Psoas muscle (tissue), 8 donors: ENCODE results near the gene TGM3. TPM values are rescaled to one million over a fixed set of nuclear protein-coding genes. Genes with fewer than 3 reads are reported as not detected.
"Not testable (repeated sequence)": the region's sequence is repeated elsewhere in the genome, so short reads cannot be mapped to it uniquely, and the experiment has no call there.

Source experiments
- ATAC-seq, 4 donors: fragments of 200-7000 bp; cut with Tn5 transposase; one replicate each; pipeline ENCODE4 v1.9.1; 2020; ENCODE audit warnings: moderate library complexity in 3 of 4, mild to moderate bottlenecking in 2 of 4
- DNase-seq, 2 donors: peaks; one replicate each; pipeline ENCODE4 v3.0.0-alpha.2; 2020
- H3K27ac ChIP-seq: fragments of 200-600 bp; one replicate; pipeline ENCODE4 v1.8.0; 2022
- H3K27me3 ChIP-seq, 3 donors: fragments of 200-600 bp in 1 of 3; one replicate each; pipeline versions ENCODE4 v1.6.1 to v1.8.0; 2013 to 2022; ENCODE audit warnings: low read length in 2 of 3, mild to moderate bottlenecking in 2 of 3, moderate library complexity in 1 of 3; ENCODE audit not compliant: insufficient read depth in 3 of 3
- H3K36me3 ChIP-seq, 2 donors: fragments of 200-600 bp in 1 of 2; one replicate each; pipeline versions ENCODE4 v1.6.1 to v1.8.0; 2013 to 2022; ENCODE audit warnings: low read depth in 1 of 2, mild to moderate bottlenecking in 1 of 2, moderate library complexity in 1 of 2; ENCODE audit not compliant: insufficient read depth in 1 of 2
- H3K4me1 ChIP-seq: fragments of 200-600 bp; one replicate; pipeline ENCODE4 v1.8.0; 2022
- H3K4me3 ChIP-seq: fragments of 200-600 bp; one replicate; pipeline ENCODE4 v1.8.0; 2022; ENCODE audit warnings: mild to moderate bottlenecking
- H3K9me3 ChIP-seq: fragments of 200-600 bp; one replicate; pipeline ENCODE4 v1.8.0; 2022
- WGBS, 3 donors: extraction: QIAGEN DNeasy Blood & Tissue Kit; methylation state at CpG; one replicate each; pipeline versions ENCODE4 v1.1.6 to v1.1.7; 2013; 5-methylcytosine and 5-hydroxymethylcytosine counted together
- intact Hi-C, 2 donors: fragments of 100-400 bp; cut with DNase I; formaldehyde crosslinking; loops; one replicate each; pipeline versions ENCODE4 v1.11.0 to v1.14.2; 2022
- polyA plus RNA-seq, 3 donors: library from polyadenylated mRNA; stranded (reverse); fragments of 200-250 nt; gene quantifications; one replicate each; pipeline ENCODE4 v1.2.3, GENCODE V29; 2013
- total RNA-seq, 4 donors: library from RNA; stranded (reverse); fragmentation: NEBNext Ultra II Directional in 2 of 4; extraction: Animal tissue kit (Norgen Biotek cat#: 25700) in 2 of 4; gene quantifications; one replicate each; pipeline versions ENCODE4 v1.2.1 to v1.2.4, GENCODE V29; 2021 to 2023
- TF ChIP-seq, protein P1 (sequence below): fragments of 200-600 bp; IDR thresholded peaks from one replicate; pipeline ENCODE4 v1.8.0; 2022; ENCODE audit warnings: antibody characterized with exemption
- donor health status: healthy with polysubstance abuse.
- donor health status: DM: no; HTN: no; CAD: no; lungs with moderate emphysema.
- donor health status: Bipolar disorder and iron deficiency.
- donor health status: healthy.
- donor health status: DM: yes; HTN: yes; CAD: no.
- donor health status: DM: no; HTN: no; CAD: no.
- donor health status: DM: no; HTN: no; CAD: no.
- donor health status: DM: yes; HTN: yes; CAD: no.

The TGM3 gene
- total and polyA plus RNA-seq, 7 donors: 0.07 to 0.14 (median 0.11) TPM; not detected in 4

- TF ChIP-seq, protein P1, sequence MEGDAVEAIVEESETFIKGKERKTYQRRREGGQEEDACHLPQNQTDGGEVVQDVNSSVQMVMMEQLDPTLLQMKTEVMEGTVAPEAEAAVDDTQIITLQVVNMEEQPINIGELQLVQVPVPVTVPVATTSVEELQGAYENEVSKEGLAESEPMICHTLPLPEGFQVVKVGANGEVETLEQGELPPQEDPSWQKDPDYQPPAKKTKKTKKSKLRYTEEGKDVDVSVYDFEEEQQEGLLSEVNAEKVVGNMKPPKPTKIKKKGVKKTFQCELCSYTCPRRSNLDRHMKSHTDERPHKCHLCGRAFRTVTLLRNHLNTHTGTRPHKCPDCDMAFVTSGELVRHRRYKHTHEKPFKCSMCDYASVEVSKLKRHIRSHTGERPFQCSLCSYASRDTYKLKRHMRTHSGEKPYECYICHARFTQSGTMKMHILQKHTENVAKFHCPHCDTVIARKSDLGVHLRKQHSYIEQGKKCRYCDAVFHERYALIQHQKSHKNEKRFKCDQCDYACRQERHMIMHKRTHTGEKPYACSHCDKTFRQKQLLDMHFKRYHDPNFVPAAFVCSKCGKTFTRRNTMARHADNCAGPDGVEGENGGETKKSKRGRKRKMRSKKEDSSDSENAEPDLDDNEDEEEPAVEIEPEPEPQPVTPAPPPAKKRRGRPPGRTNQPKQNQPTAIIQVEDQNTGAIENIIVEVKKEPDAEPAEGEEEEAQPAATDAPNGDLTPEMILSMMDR: no peak
- H3K4me1 ChIP-seq: no peaks in the 10 kb centered on the region
- intact Hi-C loops: no loop called here
- H3K4me3 ChIP-seq: no peak overlapping the region
- H3K27me3 ChIP-seq: no peaks in the 10 kb centered on the region
- H3K9me3 ChIP-seq: no peaks in the 10 kb centered on the region
- no peak overlapping the region for H3K27ac ChIP-seq
- ATAC-seq: no peak
- no peaks in the 10 kb centered on the region for H3K36me3 ChIP-seq
- WGBS, 3 donors: 57 to 60% (median 58%) methylated on average over 6 of the region's 6 CpGs
- no peak for DNase-seq
These were observed 36.1 kb upstream of the TGM3 start for GRCh38 chr20:2259731-2260130.

GRCh38 chr20:2260250-2260649, 35.6 kb upstream of the TGM3 start:
- ATAC-seq: no peak
- TF ChIP-seq, protein P1: no peak
- 92 to 95% (median 93%) methylated on average over 9 of the region's 9 CpGs for WGBS, 3 donors

DNA sequence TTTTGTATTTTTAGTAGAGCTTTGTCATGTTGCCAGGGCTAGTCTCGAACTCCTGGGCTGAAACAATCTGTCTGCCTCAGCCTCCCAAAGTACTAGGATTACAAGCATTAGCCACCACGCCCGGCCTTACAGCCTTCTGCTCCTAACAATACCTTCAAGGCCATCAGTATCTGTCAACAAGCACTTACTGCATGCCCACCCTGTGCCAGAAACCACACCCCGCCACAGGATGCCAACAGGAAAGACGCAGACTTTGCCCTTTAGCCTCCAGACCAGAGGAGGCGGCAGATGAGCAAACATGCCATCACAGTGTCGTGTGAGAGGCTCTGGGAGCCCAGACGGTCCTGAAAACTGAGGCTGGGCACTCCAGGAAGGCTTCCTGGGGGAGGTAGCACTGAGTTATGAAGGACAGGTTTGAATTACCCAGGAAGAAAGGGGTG, 34.7 kb upstream of the TGM3 start:
- WGBS, 3 donors: 44 to 52% (median 48%) methylated on average over 8 of the region's 8 CpGs
- no peaks in the 10 kb centered on the region for H3K27me3 ChIP-seq
- H3K9me3 ChIP-seq: no peaks in the 10 kb centered on the region
- H3K4me3 ChIP-seq: no peak overlapping the region
- intact Hi-C loops: no loop called here
- DNase-seq: no peak
- H3K36me3 ChIP-seq: no peaks in the 10 kb centered on the region
- no peaks in the 10 kb centered on the region for H3K4me1 ChIP-seq
- ATAC-seq: no peak
- TF ChIP-seq, protein P1: no peak
- no peak overlapping the region for H3K27ac ChIP-seq

More at GRCh38 chr20:2260250-2260649, 35.6 kb upstream of the TGM3 start:
- Histone ChIP-seq H3K36me3 (no peaks in the 10 kb centered on the region), H3K27me3 (no peaks in the 10 kb centered on the region), H3K9me3 (no peaks in the 10 kb centered on the region), H3K4me1 (no peaks in the 10 kb centered on the region), H3K4me3 (no peak overlapping the region), H3K27ac (no peak overlapping the region)
- intact Hi-C loops: no loop called here
- DNase-seq: no peak

- intact Hi-C loops: no loop called here
- Histone ChIP-seq H3K4me1 (no peaks in the 10 kb centered on the region), H3K36me3 (no peaks in the 10 kb centered on the region), H3K9me3 (no peaks in the 10 kb centered on the region), H3K27me3 (no peaks in the 10 kb centered on the region), H3K4me3 (no peak overlapping the region), H3K27ac (no peak overlapping the region)
- ATAC-seq (no peak), DNase-seq (no peak)
- TF ChIP-seq, protein P1: no peak
- 90 to 93% (median 91%) methylated on average over 4 of the region's 4 CpGs for WGBS, 3 donors
These were observed 34.2 kb upstream of the TGM3 start for GRCh38 chr20:2261629-2262028.

DNA sequence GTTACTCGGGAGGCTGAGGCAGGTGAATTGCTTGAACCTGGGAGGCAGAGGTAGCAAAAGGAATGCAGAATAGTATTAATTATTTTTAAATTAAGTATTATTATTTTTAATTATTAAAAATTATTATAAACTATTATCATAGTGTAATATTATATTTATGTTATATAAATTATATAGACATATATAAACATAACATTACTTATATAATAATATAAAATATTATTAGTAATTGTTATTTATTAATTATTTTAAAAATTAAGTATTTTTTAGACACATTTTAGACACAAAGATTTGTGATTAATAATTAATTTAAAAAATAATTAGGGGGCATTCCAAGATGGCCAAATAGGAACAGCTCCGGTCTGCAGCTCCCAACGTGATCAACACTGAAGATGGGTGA, 31.7 kb upstream of the TGM3 start:
- TF ChIP-seq, protein P1: no peak
- no peaks in the 10 kb centered on the region for H3K36me3 ChIP-seq
- DNase-seq (no peak), ATAC-seq (no peak)
- no peaks in the 10 kb centered on the region for H3K27me3 ChIP-seq
- no peaks in the 10 kb centered on the region for H3K4me1 ChIP-seq
- no peaks in the 10 kb centered on the region for H3K9me3 ChIP-seq
- H3K4me3 ChIP-seq: no peak overlapping the region
- intact Hi-C loops: no loop called here
- no peak overlapping the region for H3K27ac ChIP-seq
- 92 to 97% (median 97%) methylated on average over 3 of the region's 3 CpGs for WGBS, 3 donors

DNA sequence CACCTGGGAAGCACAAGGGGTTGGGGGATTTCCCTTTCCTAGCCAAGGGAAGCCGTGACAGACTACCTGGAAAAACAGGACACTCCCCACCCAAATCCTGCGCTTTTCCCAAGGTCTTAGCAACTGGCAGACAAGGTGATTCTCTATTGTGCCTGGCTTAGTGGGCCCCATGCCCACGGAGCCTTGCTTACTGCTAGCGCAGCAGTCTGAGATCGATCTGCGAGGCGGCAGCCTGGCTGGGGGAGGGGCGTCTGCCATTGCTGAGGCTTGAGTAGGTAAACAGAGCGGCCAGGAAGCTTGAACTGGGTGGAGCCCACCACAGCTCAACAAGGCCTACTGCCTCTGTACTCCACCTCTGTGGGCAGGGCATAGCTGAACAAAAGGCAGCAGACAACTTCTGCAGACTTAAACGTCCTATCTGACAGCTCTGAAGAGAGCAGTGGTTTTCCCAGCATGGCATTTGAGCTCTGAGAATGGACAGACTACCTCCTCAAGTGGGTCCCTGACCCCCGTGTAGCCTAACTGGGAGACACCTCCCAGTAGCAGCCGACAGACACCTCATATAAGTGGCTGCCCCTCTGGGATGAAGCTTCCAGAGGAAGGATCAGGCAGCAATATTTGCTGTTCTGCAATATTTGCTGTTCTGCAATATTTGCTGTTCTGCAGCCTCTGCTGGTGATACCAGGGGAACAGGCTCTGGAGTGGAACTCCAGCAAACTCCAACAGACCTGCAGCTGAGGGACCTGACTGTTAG, 31.0 kb upstream of the TGM3 start:
- H3K27ac ChIP-seq, intact Hi-C loops, H3K9me3 ChIP-seq, ATAC-seq, H3K4me1 ChIP-seq, H3K27me3 ChIP-seq, DNase-seq, H3K36me3 ChIP-seq, H3K4me3 ChIP-seq: not testable (repeated sequence)
- 56 to 66% (median 60%) methylated on average over 12 of the region's 12 CpGs for WGBS, 3 donors
